ENCODE measurements around the gene KAT6B.

KAT6B gene

DNA sequence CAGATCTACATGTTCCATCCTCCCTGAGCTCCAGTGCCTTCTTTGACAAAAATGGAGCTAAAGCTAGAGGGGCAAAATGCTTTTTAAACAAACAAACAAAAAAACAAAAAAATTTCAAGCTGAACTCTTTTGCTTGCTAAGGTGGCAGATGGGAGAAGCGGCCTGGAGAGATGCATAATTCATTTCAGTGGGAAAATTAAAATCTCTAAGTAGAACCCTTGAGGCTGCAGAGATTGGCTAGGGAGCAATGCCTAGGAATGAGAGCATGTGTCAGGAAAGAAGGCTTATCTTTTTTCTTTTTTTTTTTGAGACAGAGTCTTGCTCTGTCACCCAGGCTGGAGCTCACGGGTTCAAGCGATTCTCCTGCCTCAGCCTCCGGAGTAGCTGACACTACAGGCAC lies 238.7 kb downstream of the KAT6B start:
- H3K27me3 ChIP-seq (replicated peaks; ENCODE audit: control insufficient read depth, insufficient read depth, low read length, poor library complexity, severe bottlenecking) = no peaks in the 10 kb centered on the region
- no peak overlapping the region for H3K4me3 ChIP-seq (ENCODE audit: insufficient read depth, low read depth, low read length, poor library complexity, severe bottlenecking)
- no peaks in the 10 kb centered on the region for H3K9me3 ChIP-seq (ENCODE audit: control insufficient read depth, low read length)
- no peak overlapping the region for H3K27ac ChIP-seq (ENCODE audit: insufficient read depth, low read length, poor library complexity, severe bottlenecking)
- H3K4me1 ChIP-seq (ENCODE audit: control insufficient read depth, insufficient read depth, low read length, poor library complexity, severe bottlenecking) = no peaks in the 10 kb centered on the region
- no peaks in the 10 kb centered on the region for H3K36me3 ChIP-seq (ENCODE audit: control insufficient read depth, insufficient read depth, low read length)
- DNase-seq = no peak

DNA sequence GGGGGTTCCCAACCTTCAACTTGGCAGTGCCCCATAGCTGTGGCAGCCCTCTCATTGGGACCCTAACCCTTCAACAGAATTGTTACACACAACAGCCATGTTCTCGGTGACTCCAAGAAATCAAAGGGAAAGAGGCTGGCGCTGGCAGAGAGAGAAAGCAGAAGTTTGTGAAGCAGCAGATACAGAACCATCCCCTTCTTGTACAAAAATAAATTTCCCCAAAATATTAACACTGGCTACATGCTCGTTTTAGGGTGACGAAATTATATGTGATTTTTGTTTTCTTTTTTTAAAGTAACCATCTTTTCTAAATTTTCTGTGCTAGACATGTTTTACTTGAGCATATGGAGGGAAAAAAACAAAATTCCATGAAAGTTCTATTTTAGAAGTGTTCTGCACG lies 239.9 kb downstream of the KAT6B start:
- no peaks in the 10 kb centered on the region for H3K27me3 ChIP-seq (replicated peaks; ENCODE audit: control insufficient read depth, insufficient read depth, low read length, poor library complexity, severe bottlenecking)
- no peak overlapping the region for H3K4me3 ChIP-seq (ENCODE audit: insufficient read depth, low read depth, low read length, poor library complexity, severe bottlenecking)
- no peaks in the 10 kb centered on the region for H3K4me1 ChIP-seq (ENCODE audit: control insufficient read depth, insufficient read depth, low read length, poor library complexity, severe bottlenecking)
- H3K36me3 ChIP-seq (ENCODE audit: control insufficient read depth, insufficient read depth, low read length) = no peaks in the 10 kb centered on the region
- no peak overlapping the region for H3K27ac ChIP-seq (ENCODE audit: insufficient read depth, low read length, poor library complexity, severe bottlenecking)
- no peak for DNase-seq
- H3K9me3 ChIP-seq (ENCODE audit: control insufficient read depth, low read length) = no peaks in the 10 kb centered on the region

- H3K9me3 ChIP-seq (ENCODE audit: control insufficient read depth, low read length) = no peaks in the 10 kb centered on the region
- H3K27ac ChIP-seq (ENCODE audit: insufficient read depth, low read length, poor library complexity, severe bottlenecking) = no peak overlapping the region
These were observed 240.9 kb downstream of the KAT6B start for GRCh38 chr10:75067272-75067671.

GRCh38 chr10:75068523-75068922 lies 242.1 kb downstream of the KAT6B start:
- Histone ChIP-seq H3K36me3 (ENCODE audit: control insufficient read depth, insufficient read depth, low read length) (no peaks in the 10 kb centered on the region), H3K4me3 (ENCODE audit: insufficient read depth, low read depth, low read length, poor library complexity, severe bottlenecking) (no peak overlapping the region), H3K27ac (ENCODE audit: insufficient read depth, low read length, poor library complexity, severe bottlenecking) (no peak overlapping the region), H3K9me3 (ENCODE audit: control insufficient read depth, low read length) (no peaks in the 10 kb centered on the region), H3K27me3 (replicated peaks; ENCODE audit: control insufficient read depth, insufficient read depth, low read length, poor library complexity, severe bottlenecking) (no peaks in the 10 kb centered on the region), H3K4me1 (ENCODE audit: control insufficient read depth, insufficient read depth, low read length, poor library complexity, severe bottlenecking) (no peaks in the 10 kb centered on the region)
- no peak for DNase-seq

More at GRCh38 chr10:75067272-75067671, 240.9 kb downstream of the KAT6B start:
- Histone ChIP-seq H3K27me3 (replicated peaks; ENCODE audit: control insufficient read depth, insufficient read depth, low read length, poor library complexity, severe bottlenecking) (no peaks in the 10 kb centered on the region), H3K36me3 (ENCODE audit: control insufficient read depth, insufficient read depth, low read length) (no peaks in the 10 kb centered on the region), H3K4me3 (ENCODE audit: insufficient read depth, low read depth, low read length, poor library complexity, severe bottlenecking) (no peak overlapping the region), H3K4me1 (ENCODE audit: control insufficient read depth, insufficient read depth, low read length, poor library complexity, severe bottlenecking) (no peaks in the 10 kb centered on the region)
- DNase-seq = no peak

DNA sequence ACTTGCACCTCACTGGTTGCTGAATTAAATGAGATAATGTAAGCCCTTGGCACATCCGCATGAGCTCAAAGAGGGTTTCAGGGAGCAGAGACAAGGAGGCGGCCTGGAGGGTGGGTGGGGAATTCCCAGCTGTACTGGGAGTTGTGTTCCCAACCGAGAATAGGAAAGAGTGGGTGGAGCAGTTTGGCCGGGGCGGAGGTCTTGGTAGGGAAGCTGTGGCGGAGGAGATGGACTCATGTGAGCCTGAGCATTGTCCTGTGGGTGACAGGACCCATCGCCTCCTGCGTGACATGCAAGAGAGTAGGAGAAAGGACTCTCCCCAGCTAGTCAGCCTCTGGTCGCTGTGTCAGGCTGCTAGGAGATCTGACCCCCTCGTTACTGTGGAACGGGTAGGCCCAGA lies 244.1 kb downstream of the KAT6B start:
- H3K27ac ChIP-seq (ENCODE audit: insufficient read depth, low read length, poor library complexity, severe bottlenecking) = no peak overlapping the region
- H3K9me3 ChIP-seq (ENCODE audit: control insufficient read depth, low read length) = no peaks in the 10 kb centered on the region
- H3K27me3 ChIP-seq (replicated peaks; ENCODE audit: control insufficient read depth, insufficient read depth, low read length, poor library complexity, severe bottlenecking) = no peaks in the 10 kb centered on the region
- DNase-seq = no peak
- no peaks in the 10 kb centered on the region for H3K4me1 ChIP-seq (ENCODE audit: control insufficient read depth, insufficient read depth, low read length, poor library complexity, severe bottlenecking)
- H3K4me3 ChIP-seq (ENCODE audit: insufficient read depth, low read depth, low read length, poor library complexity, severe bottlenecking) = no peak overlapping the region
- no peaks in the 10 kb centered on the region for H3K36me3 ChIP-seq (ENCODE audit: control insufficient read depth, insufficient read depth, low read length)

- DNase-seq = no peak
- no peaks in the 10 kb centered on the region for H3K27me3 ChIP-seq (replicated peaks; ENCODE audit: control insufficient read depth, insufficient read depth, low read length, poor library complexity, severe bottlenecking)
- H3K27ac ChIP-seq (ENCODE audit: insufficient read depth, low read length, poor library complexity, severe bottlenecking) = no peak overlapping the region
- H3K4me1 ChIP-seq (ENCODE audit: control insufficient read depth, insufficient read depth, low read length, poor library complexity, severe bottlenecking) = no peaks in the 10 kb centered on the region
- H3K4me3 ChIP-seq (ENCODE audit: insufficient read depth, low read depth, low read length, poor library complexity, severe bottlenecking) = no peak overlapping the region
- no peaks in the 10 kb centered on the region for H3K9me3 ChIP-seq (ENCODE audit: control insufficient read depth, low read length)
- no peaks in the 10 kb centered on the region for H3K36me3 ChIP-seq (ENCODE audit: control insufficient read depth, insufficient read depth, low read length)
These were observed 244.6 kb downstream of the KAT6B start for GRCh38 chr10:75070961-75071428.

- Histone ChIP-seq H3K4me3 (ENCODE audit: insufficient read depth, low read depth, low read length, poor library complexity, severe bottlenecking) (no peak overlapping the region), H3K9me3 (ENCODE audit: control insufficient read depth, low read length) (no peaks in the 10 kb centered on the region), H3K4me1 (ENCODE audit: control insufficient read depth, insufficient read depth, low read length, poor library complexity, severe bottlenecking) (no peaks in the 10 kb centered on the region), H3K27ac (ENCODE audit: insufficient read depth, low read length, poor library complexity, severe bottlenecking) (no peak overlapping the region), H3K27me3 (replicated peaks; ENCODE audit: control insufficient read depth, insufficient read depth, low read length, poor library complexity, severe bottlenecking) (no peaks in the 10 kb centered on the region), H3K36me3 (ENCODE audit: control insufficient read depth, insufficient read depth, low read length) (no peaks in the 10 kb centered on the region)
- DNase-seq = no peak
These were observed 245.4 kb downstream of the KAT6B start for GRCh38 chr10:75071756-75072155.

GRCh38 chr10:75072727-75073126 lies 246.3 kb downstream of the KAT6B start:
- Histone ChIP-seq H3K27ac (ENCODE audit: insufficient read depth, low read length, poor library complexity, severe bottlenecking) (no peak overlapping the region), H3K27me3 (replicated peaks; ENCODE audit: control insufficient read depth, insufficient read depth, low read length, poor library complexity, severe bottlenecking) (no peaks in the 10 kb centered on the region), H3K4me3 (ENCODE audit: insufficient read depth, low read depth, low read length, poor library complexity, severe bottlenecking) (no peak overlapping the region), H3K9me3 (ENCODE audit: control insufficient read depth, low read length) (no peaks in the 10 kb centered on the region), H3K36me3 (ENCODE audit: control insufficient read depth, insufficient read depth, low read length) (no peaks in the 10 kb centered on the region), H3K4me1 (ENCODE audit: control insufficient read depth, insufficient read depth, low read length, poor library complexity, severe bottlenecking) (no peaks in the 10 kb centered on the region)
- DNase-seq = no peak

DNA sequence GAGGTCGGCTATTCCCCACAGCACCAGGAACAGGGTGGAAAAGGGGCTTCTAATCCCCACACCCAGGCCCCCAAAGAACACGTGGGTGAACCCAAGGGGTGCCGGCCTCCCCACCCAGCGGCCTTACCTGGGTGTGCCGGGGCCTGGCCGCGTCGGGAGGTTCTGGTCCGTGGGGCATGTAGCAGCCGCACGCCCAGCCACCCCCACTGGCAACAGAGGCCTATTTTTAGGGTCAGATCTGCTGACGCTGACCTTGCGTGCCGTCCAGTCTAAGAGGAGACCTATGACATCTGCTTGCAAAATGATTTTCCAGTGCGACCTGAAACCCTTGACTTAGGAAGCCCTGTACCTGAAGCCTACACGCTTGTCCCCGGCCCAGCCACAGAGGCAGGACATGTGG lies 247.0 kb downstream of the KAT6B start:
- Histone ChIP-seq H3K9me3 (ENCODE audit: control insufficient read depth, low read length) (no peaks in the 10 kb centered on the region), H3K4me1 (ENCODE audit: control insufficient read depth, insufficient read depth, low read length, poor library complexity, severe bottlenecking) (no peaks in the 10 kb centered on the region), H3K27me3 (replicated peaks; ENCODE audit: control insufficient read depth, insufficient read depth, low read length, poor library complexity, severe bottlenecking) (no peaks in the 10 kb centered on the region), H3K4me3 (ENCODE audit: insufficient read depth, low read depth, low read length, poor library complexity, severe bottlenecking) (no peak overlapping the region), H3K27ac (ENCODE audit: insufficient read depth, low read length, poor library complexity, severe bottlenecking) (no peak overlapping the region), H3K36me3 (ENCODE audit: control insufficient read depth, insufficient read depth, low read length) (no peaks in the 10 kb centered on the region)
- DNase-seq = no peak

GRCh38 chr10:75074711-75075445 lies 248.5 kb downstream of the KAT6B start:
- Histone ChIP-seq H3K27me3 (replicated peaks; ENCODE audit: control insufficient read depth, insufficient read depth, low read length, poor library complexity, severe bottlenecking) (no peaks in the 10 kb centered on the region), H3K36me3 (ENCODE audit: control insufficient read depth, insufficient read depth, low read length) (no peaks in the 10 kb centered on the region), H3K27ac (ENCODE audit: insufficient read depth, low read length, poor library complexity, severe bottlenecking) (no peak overlapping the region), H3K9me3 (ENCODE audit: control insufficient read depth, low read length) (no peaks in the 10 kb centered on the region), H3K4me1 (ENCODE audit: control insufficient read depth, insufficient read depth, low read length, poor library complexity, severe bottlenecking) (no peaks in the 10 kb centered on the region), H3K4me3 (ENCODE audit: insufficient read depth, low read depth, low read length, poor library complexity, severe bottlenecking) (no peak overlapping the region)
- DNase-seq = no peak

Data from effector memory CD4-positive, alpha-beta T cell (primary cell).